Adrenal gland (tissue), 12 donors: ENCODE results near the gene MAP1B. TPM values are rescaled to one million over a fixed set of nuclear protein-coding genes. Genes with fewer than 3 reads are reported as not detected.
A peak's percentile ranks its signal among the peaks of the same experiment; 100 is the strongest.

ENCODE experiments used
- DNase-seq, 7 donors: peaks; one replicate each; pipeline ENCODE4 v3.0.0-alpha.2; 2019 to 2020
- H3K27ac ChIP-seq, 5 donors: fragments of 200-600 bp; sonication (generic) in 4 of 5; 1 replicate in 3 of 5; 2 replicates in 2 of 5; pipeline versions ENCODE4 v1.5.1 to v1.8.0; 2016 to 2020; ENCODE audit warnings: mild to moderate bottlenecking in 1 of 5
- H3K27me3 ChIP-seq: fragments of 200-600 bp; 2 replicates; pipeline ENCODE4 v1.8.0; 2021
- H3K36me3 ChIP-seq, 2 donors: fragments of 200-600 bp; replicated peaks in 1 of 2; 1 replicate in 1 of 2; 2 replicates in 1 of 2; pipeline versions ENCODE4 v1.5.1 to v1.8.0; 2018 to 2022
- H3K4me1 ChIP-seq, 2 donors: fragments of 200-600 bp; replicated peaks in 1 of 2; 1 replicate in 1 of 2; 2 replicates in 1 of 2; pipeline versions ENCODE4 v1.5.1 to v1.8.0; 2018 to 2021
- H3K4me3 ChIP-seq, 4 donors: fragments of 200-600 bp; sonication (generic) in 3 of 4; one replicate each; pipeline ENCODE4 v1.5.1; 2016 to 2018
- H3K9me3 ChIP-seq, 3 donors: fragments of 200-600 bp; sonication (generic) in 1 of 3; replicated peaks in 1 of 3; 1 replicate in 2 of 3; 2 replicates in 1 of 3; pipeline versions ENCODE4 v1.5.1 to v1.8.0; 2016 to 2021
- CTCF ChIP-seq, 6 experiments: fragments of 450-650 bp in 4 of 6; fragments of 200-600 bp in 2 of 6; sonication (generic) in 1 of 6; IDR thresholded peaks; 1 replicate in 5 of 6; 2 replicates in 1 of 6; pipeline versions ENCODE4 v1.5.1 to v1.8.0; 2016 to 2021; ENCODE audit warnings: antibody characterized with exemption in 6 of 6, mild to moderate bottlenecking in 2 of 6, moderate library complexity in 1 of 6
- POLR2A ChIP-seq, 2 donors: fragments of 450-650 bp; IDR thresholded peaks; one replicate each; pipeline ENCODE4 v1.6.1; 2017; ENCODE audit warnings: antibody characterized with exemption in 2 of 2, mild to moderate bottlenecking in 2 of 2, moderate library complexity in 1 of 2
- WGBS, 4 donors: extraction: QIAGEN DNeasy Blood & Tissue Kit in 2 of 4; methylation state at CpG; one replicate each; pipeline versions ENCODE4 v1.1.5 to v1.1.7; 2013 to 2017; 5-methylcytosine and 5-hydroxymethylcytosine counted together
- intact Hi-C, 2 donors: fragments of 100-400 bp; cut with DNase I; formaldehyde crosslinking; loops; one replicate each; pipeline versions ENCODE4 v1.14.1 to v1.15.0; 2022 to 2023
- polyA plus RNA-seq, 3 donors: library from polyadenylated mRNA; stranded (reverse); fragments of 200-250 nt in 2 of 3; fragments of 350-450 nt in 1 of 3; fragmentation: Illumina TruSeq in 1 of 3; extraction: RNeasy Lipid Tissue Mini Kit (QIAGEN cat#74804) in 1 of 3; gene quantifications; one replicate each; pipeline ENCODE4 v1.2.3, GENCODE V29; 2013 to 2014
- total RNA-seq, 9 donors: library from RNA; depleted of rRNA in 4 of 9; stranded (reverse); fragments of >200 nt in 4 of 9; fragments of 120-200 nt in 1 of 9; fragmentation: NEBNext Ultra II Directional in 1 of 9; extraction: Animal tissue kit (Norgen Biotek cat#: 25700) in 1 of 9; gene quantifications; one replicate each; pipeline versions ENCODE4 v1.1.0 to v1.2.4, GENCODE V29; 2013 to 2023
- donor health status: healthy with polysubstance abuse.
- donor health status: Bipolar disorder and iron deficiency.
- donor health status: DM: yes; HTN: yes; CAD: no.
- donor health status: DM: no; HTN: no; CAD: no.
- donor health status: DM: no; HTN: no; CAD: no.
- donor health status: DM: yes; HTN: yes; CAD: no.

MAP1B gene
- total and polyA plus RNA-seq, 12 donors = 11.5 to 258 (median 67.5) TPM

GRCh38 chr5:72153551-72153950 lies 46.3 kb downstream of the MAP1B start:
- WGBS, 4 donors = 75 to 86% (median 79%) methylated on average over 4 of the region's 4 CpGs
- Histone ChIP-seq H3K9me3 (no peaks in the 10 kb centered on the region), H3K4me1 (peaks cover 9 to 34% of the 10 kb centered on the region in 2 donors)

GRCh38 chr5:72154076-72154756 lies 46.9 kb downstream of the MAP1B start:
- H3K9me3 ChIP-seq = no peaks in the 10 kb centered on the region
- no peaks in the 10 kb centered on the region for H3K27me3 ChIP-seq
- no peaks in the 10 kb centered on the region for H3K36me3 ChIP-seq
- H3K27ac ChIP-seq = peak overlapping the region in 1 of 5 donors; percentile 57
- no peak for DNase-seq
- peaks cover 9 to 34% of the 10 kb centered on the region in 2 donors for H3K4me1 ChIP-seq
- H3K4me3 ChIP-seq = no peak overlapping the region
- WGBS, 4 donors = 82 to 89% (median 84%) methylated on average over 5 of the region's 5 CpGs
- intact Hi-C loops = no loop called here
- TF ChIP-seq CTCF (IDR thresholded peaks at IDR 0.05) = no peak

More at GRCh38 chr5:72153551-72153950, 46.3 kb downstream of the MAP1B start:
- intact Hi-C loops = no loop called here
- Histone ChIP-seq H3K36me3 (no peaks in the 10 kb centered on the region), H3K27me3 (no peaks in the 10 kb centered on the region), H3K4me3 (no peak overlapping the region), H3K27ac (no peak overlapping the region)
- no peak for DNase-seq
- TF ChIP-seq CTCF (IDR thresholded peaks at IDR 0.05) (no peak), POLR2A (IDR thresholded peaks at IDR 0.05) (no peak)

GRCh38 chr5:72156946-72157624 lies 49.8 kb downstream of the MAP1B start:
- no peaks in the 10 kb centered on the region for H3K9me3 ChIP-seq
- H3K27ac ChIP-seq = peak overlapping the region in 2 of 5 donors; percentile 40 to 63
- TF ChIP-seq POLR2A (IDR thresholded peaks at IDR 0.05) = no peak
- no peak for TF ChIP-seq CTCF (IDR thresholded peaks at IDR 0.05)
- H3K4me1 ChIP-seq = peaks cover 0 to 24% of the 10 kb centered on the region in 2 donors
- no peaks in the 10 kb centered on the region for H3K27me3 ChIP-seq
- no peak overlapping the region for H3K4me3 ChIP-seq
- intact Hi-C loops = no loop called here
- no peak for DNase-seq
- H3K36me3 ChIP-seq = no peaks in the 10 kb centered on the region
- WGBS, 4 donors = 48 to 61% (median 54%) methylated on average over 5 of the region's 5 CpGs

GRCh38 chr5:72157625-72157962 lies 50.3 kb downstream of the MAP1B start:
- peaks cover 0 to 19% of the 10 kb centered on the region in 2 donors for H3K4me1 ChIP-seq
- peak overlapping the region in 2 of 5 donors; percentile 40 to 63 for H3K27ac ChIP-seq

More at GRCh38 chr5:72157625-72157962, 50.3 kb downstream of the MAP1B start:
- Histone ChIP-seq H3K27me3 (no peaks in the 10 kb centered on the region), H3K9me3 (no peaks in the 10 kb centered on the region), H3K36me3 (no peaks in the 10 kb centered on the region), H3K4me3 (no peak overlapping the region)
- TF ChIP-seq CTCF (IDR thresholded peaks at IDR 0.05) = no peak
- TF ChIP-seq POLR2A (IDR thresholded peaks at IDR 0.05) = no peak
- intact Hi-C loops = no loop called here
- WGBS, 4 donors = 81 to 94% (median 90%) methylated on average over 3 of the region's 3 CpGs
- DNase-seq = no peak
